Measurements from ENCODE around the gene BOLA2B. TPM values are rescaled to one million over a fixed set of nuclear protein-coding genes. Genes with fewer than 3 reads are reported as not detected.
"Not testable (repeated sequence)": the region's sequence is repeated elsewhere in the genome, so short reads cannot be mapped to it uniquely, and the experiment has no call there.

BOLA2B gene
- total RNA-seq, 1 donor from 2014 or later, result 90.4 TPM

DNA sequence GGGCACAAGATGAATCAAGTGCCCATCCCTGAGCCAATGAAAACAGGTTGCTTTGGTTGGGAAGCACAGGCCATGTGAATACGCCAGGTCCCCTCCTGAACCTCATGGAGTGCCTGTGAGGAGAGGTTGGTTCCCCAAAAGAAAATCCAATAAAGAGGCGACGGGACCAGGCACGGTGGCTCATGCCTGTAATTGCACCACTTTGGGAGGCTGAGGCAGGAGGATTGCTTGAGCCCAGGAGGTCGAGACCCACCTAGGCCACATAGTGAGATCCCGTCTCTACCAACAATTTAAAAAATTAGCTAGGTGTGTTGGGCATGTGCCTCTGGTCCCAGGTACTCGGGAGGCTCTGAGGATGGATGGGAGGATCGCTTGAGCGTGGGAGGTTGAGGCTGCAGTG, 13.5 kb downstream of the BOLA2B start:
- no peaks in the 10 kb centered on the region for H3K36me3 Mint-ChIP-seq
- peaks cover 10% of the 10 kb centered on the region for H3K27me3 Mint-ChIP-seq (ENCODE audit: insufficient read depth, low read depth)
- no peak overlapping the region for H3K4me3 Mint-ChIP-seq
- peaks cover 10% of the 10 kb centered on the region for H3K4me1 Mint-ChIP-seq
- Histone ChIP-seq H3K79me2 (ENCODE audit: low read depth) (no peaks in the 10 kb centered on the region), H4K20me1 (ENCODE audit: low read depth) (peaks cover 7% of the 10 kb centered on the region), H3K27me3 (peaks cover 41% of the 10 kb centered on the region), H3F3A (ENCODE audit: low read depth) (peaks cover 14% of the 10 kb centered on the region), H3K9me3 (ENCODE audit: low read depth) (no peaks in the 10 kb centered on the region), H3K4me2 (no peak overlapping the region), H3K36me3 (no peaks in the 10 kb centered on the region), H3K4me3 (no peak overlapping the region), H3K27ac (no peak overlapping the region), H2AFZ (replicated peaks) (no peak overlapping the region), H3K9ac (no peak overlapping the region), H3K4me1 (peaks cover 2% of the 10 kb centered on the region)
- DNase-seq (ENCODE audit: low spot score), result no peak
- TF ChIP-seq EZH2phosphoT487 (IDR thresholded peaks at IDR 0.05), result no peak
- no peak for TF ChIP-seq EZH2 (IDR thresholded peaks at IDR 0.05)
- TF ChIP-seq CTCF (IDR thresholded peaks at IDR 0.05), result no peak
- H3K9me3 Mint-ChIP-seq, result no peaks in the 10 kb centered on the region
- no peak overlapping the region for H3K27ac Mint-ChIP-seq

GRCh38 chr16:30179195-30179594, 14.3 kb downstream of the BOLA2B start:
- peaks cover 9% of the 10 kb centered on the region for H3K27me3 Mint-ChIP-seq (ENCODE audit: insufficient read depth, low read depth)
- no peaks in the 10 kb centered on the region for H3K9me3 Mint-ChIP-seq
- TF ChIP-seq EZH2 (IDR thresholded peaks at IDR 0.05), result no peak
- no peak for TF ChIP-seq EZH2phosphoT487 (IDR thresholded peaks at IDR 0.05)
- H3K4me1 Mint-ChIP-seq, result peaks cover 4% of the 10 kb centered on the region
- Histone ChIP-seq H4K20me1 (ENCODE audit: low read depth) (peaks cover 3% of the 10 kb centered on the region), H3K4me2 (no peak overlapping the region), H3K9ac (no peak overlapping the region), H3K27me3 (peaks cover 34% of the 10 kb centered on the region), H3K4me3 (no peak overlapping the region), H3K4me1 (peaks cover 2% of the 10 kb centered on the region), H3K36me3 (no peaks in the 10 kb centered on the region), H3F3A (ENCODE audit: low read depth) (peaks cover 14% of the 10 kb centered on the region), H3K79me2 (ENCODE audit: low read depth) (no peaks in the 10 kb centered on the region), H3K9me3 (ENCODE audit: low read depth) (no peaks in the 10 kb centered on the region), H2AFZ (replicated peaks) (no peak overlapping the region), H3K27ac (no peak overlapping the region)
- no peaks in the 10 kb centered on the region for H3K36me3 Mint-ChIP-seq
- H3K4me3 Mint-ChIP-seq, result no peak overlapping the region
- no peak overlapping the region for H3K27ac Mint-ChIP-seq
- DNase-seq (ENCODE audit: low spot score), result no peak

DNA sequence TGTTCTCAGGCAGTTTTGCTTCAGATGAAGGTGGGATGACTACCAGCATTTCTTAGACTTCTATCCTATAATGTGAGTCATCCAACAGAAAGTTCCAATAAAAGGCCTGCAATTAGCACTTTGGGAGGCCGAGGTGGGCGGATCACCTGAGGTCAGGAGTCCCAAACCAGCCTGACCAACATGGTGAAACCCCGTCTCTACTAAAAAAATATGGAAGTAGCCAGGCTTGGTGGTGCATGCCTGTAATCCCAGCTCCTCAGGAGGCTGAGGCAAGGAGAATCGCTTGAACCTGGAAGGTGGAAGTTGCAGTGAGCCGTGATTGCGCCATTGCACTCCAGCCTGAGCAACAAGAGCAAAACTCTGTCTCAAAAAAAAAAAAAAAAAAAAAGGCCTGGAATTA, 16.6 kb downstream of the BOLA2B start:
- H3K4me2 ChIP-seq; H3K9me3 ChIP-seq (ENCODE audit: low read depth); H3F3A ChIP-seq (ENCODE audit: low read depth); H3K4me3 ChIP-seq; H2AFZ ChIP-seq (replicated peaks); H3K27ac ChIP-seq; H3K4me3 Mint-ChIP-seq; H3K36me3 Mint-ChIP-seq; H3K4me1 ChIP-seq; H3K27ac Mint-ChIP-seq; H4K20me1 ChIP-seq (ENCODE audit: low read depth); DNase-seq (ENCODE audit: low spot score); H3K4me1 Mint-ChIP-seq; H3K27me3 Mint-ChIP-seq (ENCODE audit: insufficient read depth, low read depth); H3K9me3 Mint-ChIP-seq; H3K9ac ChIP-seq; H3K79me2 ChIP-seq (ENCODE audit: low read depth); H3K36me3 ChIP-seq: not testable (repeated sequence)
- H3K27me3 ChIP-seq, result peaks cover 16% of the 10 kb centered on the region

GRCh38 chr16:30173054-30173453, 20.4 kb downstream of the BOLA2B start:
- Histone ChIP-seq H3K27me3 (no peaks in the 10 kb centered on the region), H3K9me3 (ENCODE audit: low read depth) (no peaks in the 10 kb centered on the region), H4K20me1 (ENCODE audit: low read depth) (no peaks in the 10 kb centered on the region), H3K9ac (no peak overlapping the region), H3K4me1 (no peaks in the 10 kb centered on the region), H3F3A (ENCODE audit: low read depth) (peaks cover 6% of the 10 kb centered on the region), H3K36me3 (no peaks in the 10 kb centered on the region), H3K4me3 (no peak overlapping the region), H3K79me2 (ENCODE audit: low read depth) (no peaks in the 10 kb centered on the region), H3K4me2 (no peak overlapping the region), H2AFZ (replicated peaks) (no peak overlapping the region), H3K27ac (no peak overlapping the region)
- DNase-seq (ENCODE audit: low spot score), result no peak
- TF ChIP-seq EZH2phosphoT487 (IDR thresholded peaks at IDR 0.05) (no peak), CTCF (IDR thresholded peaks at IDR 0.05) (no peak), EZH2 (IDR thresholded peaks at IDR 0.05) (no peak)
- H3K4me1 Mint-ChIP-seq, result peaks cover 2% of the 10 kb centered on the region
- H3K9me3 Mint-ChIP-seq, result peaks cover 3% of the 10 kb centered on the region
- H3K36me3 Mint-ChIP-seq, result no peaks in the 10 kb centered on the region
- H3K27me3 Mint-ChIP-seq (ENCODE audit: insufficient read depth, low read depth), result peaks cover 5% of the 10 kb centered on the region
- H3K27ac Mint-ChIP-seq, result no peak overlapping the region
- H3K4me3 Mint-ChIP-seq, result no peak overlapping the region

- H4K20me1 ChIP-seq (ENCODE audit: low read depth); H3K4me3 ChIP-seq; H3K79me2 ChIP-seq (ENCODE audit: low read depth); H3K27me3 ChIP-seq; H3K4me2 ChIP-seq; H3K4me3 Mint-ChIP-seq; H3K27me3 Mint-ChIP-seq (ENCODE audit: insufficient read depth, low read depth); H3K36me3 Mint-ChIP-seq; H3F3A ChIP-seq (ENCODE audit: low read depth); H2AFZ ChIP-seq (replicated peaks); H3K4me1 Mint-ChIP-seq; H3K4me1 ChIP-seq; H3K27ac ChIP-seq; H3K9me3 Mint-ChIP-seq; DNase-seq (ENCODE audit: low spot score); H3K9ac ChIP-seq; H3K9me3 ChIP-seq (ENCODE audit: low read depth); H3K36me3 ChIP-seq; H3K27ac Mint-ChIP-seq: not testable (repeated sequence)
Observed at GRCh38 chr16:30170145-30170544, 23.3 kb downstream of the BOLA2B start.

DNA sequence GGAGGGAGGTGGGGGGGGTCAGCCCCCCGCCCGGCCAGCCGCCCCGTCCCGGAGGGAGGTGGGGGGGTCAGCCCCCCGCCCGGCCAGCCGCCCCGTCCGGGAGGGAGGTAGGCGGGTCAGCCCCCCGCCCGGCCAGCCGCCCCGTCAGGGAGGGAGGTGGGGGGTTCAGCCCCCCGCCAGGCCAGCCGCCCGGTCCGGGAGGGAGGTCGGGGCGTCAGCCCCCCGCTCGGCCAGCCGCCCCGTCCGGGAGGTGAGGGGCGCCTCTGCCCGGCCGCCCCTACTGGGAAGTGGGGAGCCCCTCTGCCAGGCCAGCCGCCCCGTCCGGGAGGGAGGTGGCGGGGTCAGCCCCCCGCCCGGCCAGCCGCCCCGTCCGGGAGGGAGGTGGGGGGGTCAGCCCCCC, 24.1 kb downstream of the BOLA2B start:
- not testable (repeated sequence) for H3K4me3 Mint-ChIP-seq; DNase-seq (ENCODE audit: low spot score); H3K36me3 ChIP-seq; H3K27me3 Mint-ChIP-seq (ENCODE audit: insufficient read depth, low read depth); H3K27ac ChIP-seq; H3K27ac Mint-ChIP-seq; H3K27me3 ChIP-seq; H3K4me2 ChIP-seq; H3K9me3 ChIP-seq (ENCODE audit: low read depth); H3K36me3 Mint-ChIP-seq; H4K20me1 ChIP-seq (ENCODE audit: low read depth); H2AFZ ChIP-seq (replicated peaks); H3K9ac ChIP-seq; H3K4me3 ChIP-seq; H3F3A ChIP-seq (ENCODE audit: low read depth); H3K4me1 Mint-ChIP-seq; H3K9me3 Mint-ChIP-seq; H3K4me1 ChIP-seq; H3K79me2 ChIP-seq (ENCODE audit: low read depth)

DNA sequence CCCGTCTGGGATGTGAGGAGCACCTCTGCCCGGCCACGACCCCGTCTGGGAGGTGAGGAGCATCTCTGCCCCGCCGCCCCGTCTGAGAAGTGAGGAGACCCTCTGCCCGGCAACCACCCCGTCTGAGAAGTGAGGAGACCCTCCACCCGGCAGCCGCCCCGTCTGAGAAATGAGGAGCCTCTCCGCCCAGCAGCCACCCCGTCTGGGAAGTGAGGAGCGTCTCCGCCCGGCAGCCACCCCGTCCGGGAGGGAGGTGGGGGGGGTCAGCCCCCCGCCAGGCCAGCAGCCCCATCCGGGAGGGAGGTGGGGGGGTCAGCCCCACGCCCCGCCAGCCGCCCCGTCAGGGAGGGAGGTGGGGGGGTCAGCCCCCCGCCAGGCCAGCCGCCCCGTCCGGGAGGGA, 24.7 kb downstream of the BOLA2B start:
- not testable (repeated sequence) for H3K4me1 Mint-ChIP-seq; H3K4me2 ChIP-seq; H3K9me3 Mint-ChIP-seq; H2AFZ ChIP-seq (replicated peaks); H3K27ac Mint-ChIP-seq; H3K27me3 ChIP-seq; H3K36me3 ChIP-seq; H3K4me3 ChIP-seq; H3K79me2 ChIP-seq (ENCODE audit: low read depth); H3K9me3 ChIP-seq (ENCODE audit: low read depth); H3F3A ChIP-seq (ENCODE audit: low read depth); H3K4me3 Mint-ChIP-seq; H3K9ac ChIP-seq; H3K27ac ChIP-seq; H4K20me1 ChIP-seq (ENCODE audit: low read depth); H3K36me3 Mint-ChIP-seq; H3K27me3 Mint-ChIP-seq (ENCODE audit: insufficient read depth, low read depth); H3K4me1 ChIP-seq; DNase-seq (ENCODE audit: low spot score)
